OCI-LY1 (cell line): Measurements from ENCODE around the gene SERPINB7.

Experiments used
- H2AFZ ChIP-seq: fragments of 200-600 bp; sonication (generic), shearing (Covaris generic); 2 replicates; pipeline ENCODE4 v1.6.0; 2014; ENCODE audit warnings: antibody characterized with exemption, mild to moderate bottlenecking, low read length
- H3F3A ChIP-seq: fragments of 200-600 bp; sonication (generic), shearing (Covaris generic); 2 replicates; pipeline ENCODE4 v1.6.0; 2014; ENCODE audit warnings: mild to moderate bottlenecking, antibody characterized with exemption, low read length, moderate library complexity; ENCODE audit not compliant: insufficient read depth
- H3K27ac ChIP-seq: fragments of 200-600 bp; sonication (generic); 2 replicates; pipeline ENCODE4 v1.5.1; 2014; ENCODE audit warnings: low read length, mixed run types, mild to moderate bottlenecking, low read depth; ENCODE audit not compliant: poor library complexity, severe bottlenecking
- H3K27me3 ChIP-seq: fragments of 200-600 bp; sonication (generic); 2 replicates; pipeline ENCODE4 v1.6.0; 2014; ENCODE audit warnings: antibody characterized with exemption, mild to moderate bottlenecking, low read length, moderate library complexity; ENCODE audit not compliant: insufficient read depth
- H3K36me3 ChIP-seq: fragments of 200-600 bp; sonication (generic); 2 replicates; pipeline ENCODE4 v1.6.1; 2014; ENCODE audit warnings: mild to moderate bottlenecking, antibody characterized with exemption, low read length, moderate library complexity, mixed read lengths; ENCODE audit not compliant: insufficient read depth
- H3K4me1 ChIP-seq: fragments of 200-600 bp; sonication (generic); 2 replicates; pipeline ENCODE4 v1.5.1; 2014; ENCODE audit warnings: mild to moderate bottlenecking, low read length, moderate library complexity; ENCODE audit not compliant: insufficient read depth, severe bottlenecking
- H3K4me2 ChIP-seq: fragments of 200-600 bp; sonication (generic), shearing (Covaris generic); 2 replicates; pipeline ENCODE4 v1.6.1; 2014; ENCODE audit warnings: low read length
- H3K4me3 ChIP-seq: fragments of 200-600 bp; sonication (generic); 2 replicates; pipeline ENCODE4 v1.5.1; 2014; ENCODE audit warnings: low read length, low read depth, mild to moderate bottlenecking, mixed read lengths; ENCODE audit not compliant: poor library complexity, severe bottlenecking
- H3K79me2 ChIP-seq: fragments of 200-600 bp; shearing (Covaris generic); 2 replicates; pipeline ENCODE4 v1.6.1; 2016; ENCODE audit warnings: mixed run types, low read length, mixed read lengths; ENCODE audit not compliant: insufficient read depth
- H3K9ac ChIP-seq: fragments of 200-600 bp; sonication (generic), shearing (Covaris generic); 2 replicates; pipeline ENCODE4 v1.6.1; 2014; ENCODE audit warnings: mild to moderate bottlenecking, low read length, mixed read lengths
- H3K9me2 ChIP-seq: fragments of 200-600 bp; sonication (generic), shearing (Covaris generic); 2 replicates; pipeline ENCODE4 v1.6.1; 2014; ENCODE audit warnings: low read depth, mild to moderate bottlenecking, low read length, mixed read lengths
- H3K9me3 ChIP-seq: fragments of 200-600 bp; shearing (Covaris generic); 2 replicates; pipeline ENCODE4 v1.6.1; 2014; ENCODE audit warnings: low read length, mixed read lengths
- H4K20me1 ChIP-seq: fragments of 200-600 bp; sonication (generic), shearing (Covaris generic); 2 replicates; pipeline ENCODE4 v1.6.0; 2016; ENCODE audit warnings: mild to moderate bottlenecking, low read length; ENCODE audit not compliant: insufficient read depth
- EZH2 ChIP-seq: fragments of 200-600 bp; sonication (generic), shearing (Covaris generic); IDR thresholded peaks from 2 replicates; pipeline ENCODE4 v1.8.0; 2017; ENCODE audit warnings: borderline replicate concordance, mixed run types, mild to moderate bottlenecking, antibody characterized with exemption, low read length, moderate library complexity, mixed read lengths
- TF ChIP-seq, protein P1 (sequence below): fragments of 200-600 bp; sonication (generic), shearing (Covaris generic); IDR thresholded peaks from 2 replicates; pipeline ENCODE4 v1.5.1; 2017; ENCODE audit warnings: mild to moderate bottlenecking, antibody characterized with exemption, low read length, moderate library complexity, mixed read lengths

SERPINB7 gene, protein sequence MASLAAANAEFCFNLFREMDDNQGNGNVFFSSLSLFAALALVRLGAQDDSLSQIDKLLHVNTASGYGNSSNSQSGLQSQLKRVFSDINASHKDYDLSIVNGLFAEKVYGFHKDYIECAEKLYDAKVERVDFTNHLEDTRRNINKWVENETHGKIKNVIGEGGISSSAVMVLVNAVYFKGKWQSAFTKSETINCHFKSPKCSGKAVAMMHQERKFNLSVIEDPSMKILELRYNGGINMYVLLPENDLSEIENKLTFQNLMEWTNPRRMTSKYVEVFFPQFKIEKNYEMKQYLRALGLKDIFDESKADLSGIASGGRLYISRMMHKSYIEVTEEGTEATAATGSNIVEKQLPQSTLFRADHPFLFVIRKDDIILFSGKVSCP

DNA sequence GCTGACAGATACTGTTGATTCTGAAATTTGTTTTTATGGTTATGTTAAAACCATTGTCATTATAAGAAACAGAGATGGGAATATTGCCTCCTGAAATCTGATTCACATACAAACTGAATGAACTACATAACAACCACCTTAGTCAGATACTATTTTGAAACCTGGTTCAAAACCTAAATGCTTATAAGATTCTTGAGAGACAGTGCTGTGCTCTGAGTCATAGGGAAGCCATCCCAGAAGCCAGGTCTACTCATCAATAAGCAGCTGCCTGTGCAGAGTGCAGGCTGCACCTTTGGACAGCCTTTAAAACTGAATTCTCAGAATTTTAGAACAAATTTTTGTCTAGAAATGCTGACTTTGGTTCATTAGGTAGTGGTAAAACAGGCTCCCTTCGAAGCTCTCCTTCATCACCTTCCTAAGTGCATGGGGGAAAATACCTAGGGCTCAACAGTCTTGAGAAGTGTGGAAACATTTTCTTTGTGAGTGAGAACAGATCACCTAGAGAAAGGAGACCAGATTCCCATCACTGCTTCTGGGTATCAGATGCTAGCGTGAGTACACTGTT lies at the start of gene SERPINB7:
SERPINB7 (plus strand) TSS at position 253 of the 565 bp plus-strand sequence. CDS start 6,955 bp downstream, outside the sequence.
- Histone ChIP-seq H3K9ac (no peak within 1 kb of the TSS), H3F3A (no peaks in the 10 kb centered on the region), H4K20me1 (no peaks in the 10 kb centered on the region), H3K9me2 (no peaks in the 10 kb centered on the region), H3K79me2 (no peaks in the 10 kb centered on the region), H2AFZ (no peak within 1 kb of the TSS), H3K27me3 (no peaks in the 10 kb centered on the region), H3K4me1 (no peaks in the 10 kb centered on the region), H3K4me2 (no peak within 1 kb of the TSS), H3K4me3 (no peak within 1 kb of the TSS), H3K36me3 (no peaks in the 10 kb centered on the region), H3K27ac (no peak within 1 kb of the TSS), H3K9me3 (no peaks in the 10 kb centered on the region)
- no peak for TF ChIP-seq EZH2
- TF ChIP-seq, protein P1, sequence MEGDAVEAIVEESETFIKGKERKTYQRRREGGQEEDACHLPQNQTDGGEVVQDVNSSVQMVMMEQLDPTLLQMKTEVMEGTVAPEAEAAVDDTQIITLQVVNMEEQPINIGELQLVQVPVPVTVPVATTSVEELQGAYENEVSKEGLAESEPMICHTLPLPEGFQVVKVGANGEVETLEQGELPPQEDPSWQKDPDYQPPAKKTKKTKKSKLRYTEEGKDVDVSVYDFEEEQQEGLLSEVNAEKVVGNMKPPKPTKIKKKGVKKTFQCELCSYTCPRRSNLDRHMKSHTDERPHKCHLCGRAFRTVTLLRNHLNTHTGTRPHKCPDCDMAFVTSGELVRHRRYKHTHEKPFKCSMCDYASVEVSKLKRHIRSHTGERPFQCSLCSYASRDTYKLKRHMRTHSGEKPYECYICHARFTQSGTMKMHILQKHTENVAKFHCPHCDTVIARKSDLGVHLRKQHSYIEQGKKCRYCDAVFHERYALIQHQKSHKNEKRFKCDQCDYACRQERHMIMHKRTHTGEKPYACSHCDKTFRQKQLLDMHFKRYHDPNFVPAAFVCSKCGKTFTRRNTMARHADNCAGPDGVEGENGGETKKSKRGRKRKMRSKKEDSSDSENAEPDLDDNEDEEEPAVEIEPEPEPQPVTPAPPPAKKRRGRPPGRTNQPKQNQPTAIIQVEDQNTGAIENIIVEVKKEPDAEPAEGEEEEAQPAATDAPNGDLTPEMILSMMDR = no peak

- no peaks in the 10 kb centered on the region for H3K9me3 ChIP-seq
Observed at GRCh38 chr18:63725682-63726480, 49.3 kb upstream of the SERPINB7 start.

DNA sequence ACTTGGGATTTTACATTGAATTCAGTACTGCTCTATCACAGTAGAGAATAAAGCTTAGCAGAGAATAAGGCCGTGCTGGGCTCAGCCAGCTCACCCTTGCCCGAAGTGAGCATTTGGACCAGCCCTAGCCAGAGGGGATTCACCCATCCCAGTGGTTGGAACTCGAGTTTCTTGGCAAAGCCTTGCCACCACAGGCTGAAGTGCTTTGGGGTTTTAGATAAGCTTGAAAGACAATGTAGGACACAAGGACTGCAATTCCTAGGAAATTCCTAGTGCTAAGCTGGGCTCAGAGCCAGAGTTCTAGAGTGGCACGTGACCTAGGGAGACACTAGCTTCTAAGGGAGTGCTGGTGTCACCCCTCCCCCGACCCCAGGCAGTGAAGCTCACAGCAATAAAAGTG lies 44.4 kb upstream of the SERPINB7 start:
- H3K27me3 ChIP-seq = no peaks in the 10 kb centered on the region
- H3K9ac ChIP-seq = no peak overlapping the region
- no peak overlapping the region for H3K4me3 ChIP-seq
- H3K9me2 ChIP-seq = no peaks in the 10 kb centered on the region
- no peaks in the 10 kb centered on the region for H3F3A ChIP-seq
- no peaks in the 10 kb centered on the region for H3K36me3 ChIP-seq
- no peaks in the 10 kb centered on the region for H3K9me3 ChIP-seq
- H3K79me2 ChIP-seq = no peaks in the 10 kb centered on the region
- no peak overlapping the region for H2AFZ ChIP-seq
- no peak overlapping the region for H3K27ac ChIP-seq
- H4K20me1 ChIP-seq = no peaks in the 10 kb centered on the region
- H3K4me2 ChIP-seq = no peak overlapping the region
- no peaks in the 10 kb centered on the region for H3K4me1 ChIP-seq
- TF ChIP-seq, protein P1 = no peak
- no peak for TF ChIP-seq EZH2

More at GRCh38 chr18:63725682-63726480, 49.3 kb upstream of the SERPINB7 start:
- TF ChIP-seq, protein P1 = no peak
- TF ChIP-seq EZH2 = no peak
- Histone ChIP-seq H3K4me2 (no peak overlapping the region), H4K20me1 (no peaks in the 10 kb centered on the region), H3K4me1 (no peaks in the 10 kb centered on the region), H3F3A (no peaks in the 10 kb centered on the region), H3K4me3 (no peak overlapping the region), H3K27me3 (no peaks in the 10 kb centered on the region), H3K79me2 (no peaks in the 10 kb centered on the region), H3K36me3 (no peaks in the 10 kb centered on the region), H3K9ac (no peak overlapping the region), H2AFZ (no peak overlapping the region), H3K27ac (no peak overlapping the region), H3K9me2 (no peaks in the 10 kb centered on the region)
